AG09309 (cell line): ENCODE data around the gene SLU7.

Experiments
- DNase-seq: peaks from one replicate; pipeline ENCODE4 v3.0.0-alpha.2; 2010; ENCODE audit warnings: low read depth
- H3K4me3 ChIP-seq: 2 replicates; pipeline ENCODE4 v1.5.1; 2011; ENCODE audit warnings: mild to moderate bottlenecking, low read depth, low read length, moderate library complexity; ENCODE audit not compliant: control insufficient read depth
- CTCF ChIP-seq: IDR thresholded peaks from 2 replicates; pipeline ENCODE4 v1.5.1; 2011; ENCODE audit warnings: mild to moderate bottlenecking, low read depth, low read length, inconsistent platforms; ENCODE audit not compliant: insufficient read depth, control insufficient read depth; ENCODE audit errors: missing control alignments

Gene SLU7

GRCh38 chr5:160458806-160459800, 40.2 kb upstream of the SLU7 start:
- no peak for TF ChIP-seq CTCF
- DNase-seq = no peak
- no peak overlapping the region for H3K4me3 ChIP-seq

GRCh38 chr5:160457252-160457651, 38.4 kb upstream of the SLU7 start:
- no peak overlapping the region for H3K4me3 ChIP-seq
- no peak for TF ChIP-seq CTCF
- no peak for DNase-seq

- TF ChIP-seq CTCF = no peak
- DNase-seq = no peak
- no peak overlapping the region for H3K4me3 ChIP-seq
Measured at GRCh38 chr5:160456480-160457177, 37.7 kb upstream of the SLU7 start.

GRCh38 chr5:160455600-160455999, 36.7 kb upstream of the SLU7 start:
- TF ChIP-seq CTCF = no peak

GRCh38 chr5:160453751-160454150, 34.9 kb upstream of the SLU7 start:
- TF ChIP-seq CTCF = no peak
- DNase-seq = no peak

More at GRCh38 chr5:160455600-160455999, 36.7 kb upstream of the SLU7 start:
- H3K4me3 ChIP-seq = no peak overlapping the region
- no peak for DNase-seq

GRCh38 chr5:160452795-160453194, 33.9 kb upstream of the SLU7 start:
- H3K4me3 ChIP-seq = no peak overlapping the region
- no peak for TF ChIP-seq CTCF
- DNase-seq = no peak

More at GRCh38 chr5:160453751-160454150, 34.9 kb upstream of the SLU7 start:
- H3K4me3 ChIP-seq = no peak overlapping the region
